Measurements from ENCODE around the gene PIGU. TPM values are rescaled to one million over a fixed set of nuclear protein-coding genes. Genes with fewer than 3 reads are reported as not detected.

The PIGU gene
- total and polyA plus RNA-seq, 2 of the 13 experiments (the other 11 are each of a cell fraction or from before 2014, with no cell fraction given), result 45.5 to 231 TPM

GRCh38 chr20:34706912-34707784 is 30.3 kb upstream of the PIGU start (continued):
- TF ChIP-seq, protein P1, sequence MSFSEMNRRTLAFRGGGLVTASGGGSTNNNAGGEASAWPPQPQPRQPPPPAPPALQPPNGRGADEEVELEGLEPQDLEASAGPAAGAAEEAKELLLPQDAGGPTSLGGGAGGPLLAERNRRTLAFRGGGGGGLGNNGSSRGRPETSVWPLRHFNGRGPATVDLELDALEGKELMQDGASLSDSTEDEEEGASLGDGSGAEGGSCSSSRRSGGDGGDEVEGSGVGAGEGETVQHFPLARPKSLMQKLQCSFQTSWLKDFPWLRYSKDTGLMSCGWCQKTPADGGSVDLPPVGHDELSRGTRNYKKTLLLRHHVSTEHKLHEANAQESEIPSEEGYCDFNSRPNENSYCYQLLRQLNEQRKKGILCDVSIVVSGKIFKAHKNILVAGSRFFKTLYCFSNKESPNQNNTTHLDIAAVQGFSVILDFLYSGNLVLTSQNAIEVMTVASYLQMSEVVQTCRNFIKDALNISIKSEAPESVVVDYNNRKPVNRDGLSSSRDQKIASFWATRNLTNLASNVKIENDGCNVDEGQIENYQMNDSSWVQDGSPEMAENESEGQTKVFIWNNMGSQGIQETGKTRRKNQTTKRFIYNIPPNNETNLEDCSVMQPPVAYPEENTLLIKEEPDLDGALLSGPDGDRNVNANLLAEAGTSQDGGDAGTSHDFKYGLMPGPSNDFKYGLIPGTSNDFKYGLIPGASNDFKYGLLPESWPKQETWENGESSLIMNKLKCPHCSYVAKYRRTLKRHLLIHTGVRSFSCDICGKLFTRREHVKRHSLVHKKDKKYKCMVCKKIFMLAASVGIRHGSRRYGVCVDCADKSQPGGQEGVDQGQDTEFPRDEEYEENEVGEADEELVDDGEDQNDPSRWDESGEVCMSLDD (CRISPR knock-in tag; IDR thresholded peaks at IDR 0.05; ENCODE audit: borderline replicate concordance), result 0 out of 2 replicates have a peak, but pooled peaks have one; percentile 57
- TF ChIP-seq CEBPG (CRISPR knock-in tag; IDR thresholded peaks at IDR 0.05), result peak; percentile 67
- peak; percentile 73 for TF ChIP-seq ASH2L (IDR thresholded peaks at IDR 0.05; ENCODE audit: insufficient read length, low read depth, low read length)
- peak; percentile 68; the same call in 1 of the 2 replicates for TF ChIP-seq HOXD1 (CRISPR knock-in tag; IDR thresholded peaks at IDR 0.05)
- TF ChIP-seq CBX2 (IDR thresholded peaks at IDR 0.05; ENCODE audit: low read depth, low read length), result no peak
- TF ChIP-seq CBX2 (CRISPR knock-in tag; IDR thresholded peaks at IDR 0.05; ENCODE audit: low read depth), result no peak
- TF ChIP-seq, protein P2, sequence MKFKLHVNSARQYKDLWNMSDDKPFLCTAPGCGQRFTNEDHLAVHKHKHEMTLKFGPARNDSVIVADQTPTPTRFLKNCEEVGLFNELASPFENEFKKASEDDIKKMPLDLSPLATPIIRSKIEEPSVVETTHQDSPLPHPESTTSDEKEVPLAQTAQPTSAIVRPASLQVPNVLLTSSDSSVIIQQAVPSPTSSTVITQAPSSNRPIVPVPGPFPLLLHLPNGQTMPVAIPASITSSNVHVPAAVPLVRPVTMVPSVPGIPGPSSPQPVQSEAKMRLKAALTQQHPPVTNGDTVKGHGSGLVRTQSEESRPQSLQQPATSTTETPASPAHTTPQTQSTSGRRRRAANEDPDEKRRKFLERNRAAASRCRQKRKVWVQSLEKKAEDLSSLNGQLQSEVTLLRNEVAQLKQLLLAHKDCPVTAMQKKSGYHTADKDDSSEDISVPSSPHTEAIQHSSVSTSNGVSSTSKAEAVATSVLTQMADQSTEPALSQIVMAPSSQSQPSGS (CRISPR knock-in tag; IDR thresholded peaks at IDR 0.05), result peak; percentile 53; the same call in 1 of the 2 replicates
- peak; percentile 79 for TF ChIP-seq ZNF781 (CRISPR knock-in tag; IDR thresholded peaks at IDR 0.05; ENCODE audit: borderline replicate concordance, not compliant biosample characterization)
- TF ChIP-seq ZNF670 (CRISPR knock-in tag; IDR thresholded peaks at IDR 0.05; ENCODE audit: borderline replicate concordance), result 0 out of 2 replicates have a peak, but pooled peaks have one; percentile 8
- TF ChIP-seq HIVEP1 (CRISPR knock-in tag; IDR thresholded peaks at IDR 0.05), result peak; percentile 76; the same call in 1 of the 2 replicates
- TF ChIP-seq ZNF747 (CRISPR knock-in tag; IDR thresholded peaks at IDR 0.05; ENCODE audit: borderline replicate concordance), result peak; percentile 26; the same call in 1 of the 2 replicates
- TF ChIP-seq ZNF232 (CRISPR knock-in tag; IDR thresholded peaks at IDR 0.05; ENCODE audit: borderline replicate concordance), result peak; percentile 84; the same call in 1 of the 2 replicates
- TF ChIP-seq, protein P3, sequence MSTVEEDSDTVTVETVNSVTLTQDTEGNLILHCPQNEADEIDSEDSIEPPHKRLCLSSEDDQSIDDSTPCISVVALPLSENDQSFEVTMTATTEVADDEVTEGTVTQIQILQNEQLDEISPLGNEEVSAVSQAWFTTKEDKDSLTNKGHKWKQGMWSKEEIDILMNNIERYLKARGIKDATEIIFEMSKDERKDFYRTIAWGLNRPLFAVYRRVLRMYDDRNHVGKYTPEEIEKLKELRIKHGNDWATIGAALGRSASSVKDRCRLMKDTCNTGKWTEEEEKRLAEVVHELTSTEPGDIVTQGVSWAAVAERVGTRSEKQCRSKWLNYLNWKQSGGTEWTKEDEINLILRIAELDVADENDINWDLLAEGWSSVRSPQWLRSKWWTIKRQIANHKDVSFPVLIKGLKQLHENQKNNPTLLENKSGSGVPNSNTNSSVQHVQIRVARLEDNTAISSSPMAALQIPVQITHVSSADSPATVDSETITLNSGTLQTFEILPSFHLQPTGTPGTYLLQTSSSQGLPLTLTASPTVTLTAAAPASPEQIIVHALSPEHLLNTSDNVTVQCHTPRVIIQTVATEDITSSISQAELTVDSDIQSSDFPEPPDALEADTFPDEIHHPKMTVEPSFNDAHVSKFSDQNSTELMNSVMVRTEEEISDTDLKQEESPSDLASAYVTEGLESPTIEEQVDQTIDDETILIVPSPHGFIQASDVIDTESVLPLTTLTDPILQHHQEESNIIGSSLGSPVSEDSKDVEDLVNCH (CRISPR knock-in tag; IDR thresholded peaks at IDR 0.05), result 0 out of 2 replicates have a peak, but pooled peaks have one; percentile 72
- peak; percentile 80; the same call in 1 of the 2 replicates for TF ChIP-seq ZNF431 (CRISPR knock-in tag; IDR thresholded peaks at IDR 0.05; ENCODE audit: borderline replicate concordance, low read depth)
- 0 out of 2 replicates have a peak, but pooled peaks have one; percentile 40 for TF ChIP-seq SNAPC5 (CRISPR knock-in tag; IDR thresholded peaks at IDR 0.05; ENCODE audit: borderline replicate concordance)
- TF ChIP-seq POGZ (CRISPR knock-in tag; IDR thresholded peaks at IDR 0.05), result peak; percentile 38; the same call in 1 of the 2 replicates
- TF ChIP-seq, protein P4, sequence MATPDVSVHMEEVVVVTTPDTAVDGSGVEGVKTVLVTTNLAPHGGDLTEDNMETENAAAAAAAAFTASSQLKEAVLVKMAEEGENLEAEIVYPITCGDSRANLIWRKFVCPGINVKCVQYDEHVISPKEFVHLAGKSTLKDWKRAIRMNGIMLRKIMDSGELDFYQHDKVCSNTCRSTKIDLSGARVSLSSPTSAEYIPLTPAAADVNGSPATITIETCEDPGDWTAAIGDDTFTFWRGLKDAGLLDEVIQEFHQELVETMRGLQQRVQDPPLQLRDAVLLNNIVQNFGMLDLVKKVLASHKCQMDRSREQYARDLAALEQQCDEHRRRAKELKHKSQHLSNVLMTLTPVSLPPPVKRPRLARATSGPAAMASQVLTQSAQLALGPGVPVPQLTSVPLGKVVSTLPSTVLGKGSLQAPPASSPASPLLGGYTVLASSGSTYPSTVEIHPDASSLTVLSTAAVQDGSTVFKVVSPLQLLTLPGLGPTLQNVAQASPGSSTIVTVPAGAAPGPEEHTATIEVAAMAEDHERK (CRISPR knock-in tag; IDR thresholded peaks at IDR 0.05; ENCODE audit: low read depth), result no peak
- TF ChIP-seq GTF2F1 (IDR thresholded peaks at IDR 0.05; ENCODE audit: low read length), result no peak
